CD1c-positive myeloid dendritic cell (primary cell): ENCODE results near the gene MAD2L1BP.

ENCODE experiments used
- DNase-seq: peaks from one replicate; pipeline ENCODE4 v3.0.0-alpha.2; 2016; ENCODE audit errors: extremely low spot score

Gene MAD2L1BP

GRCh38 chr6:43666196-43666920 is 30.7 kb downstream of the MAD2L1BP start:
- no peak for DNase-seq

- DNase-seq, result peak; percentile 81
Observed at GRCh38 chr6:43667245-43668150, 31.9 kb downstream of the MAD2L1BP start.

DNA sequence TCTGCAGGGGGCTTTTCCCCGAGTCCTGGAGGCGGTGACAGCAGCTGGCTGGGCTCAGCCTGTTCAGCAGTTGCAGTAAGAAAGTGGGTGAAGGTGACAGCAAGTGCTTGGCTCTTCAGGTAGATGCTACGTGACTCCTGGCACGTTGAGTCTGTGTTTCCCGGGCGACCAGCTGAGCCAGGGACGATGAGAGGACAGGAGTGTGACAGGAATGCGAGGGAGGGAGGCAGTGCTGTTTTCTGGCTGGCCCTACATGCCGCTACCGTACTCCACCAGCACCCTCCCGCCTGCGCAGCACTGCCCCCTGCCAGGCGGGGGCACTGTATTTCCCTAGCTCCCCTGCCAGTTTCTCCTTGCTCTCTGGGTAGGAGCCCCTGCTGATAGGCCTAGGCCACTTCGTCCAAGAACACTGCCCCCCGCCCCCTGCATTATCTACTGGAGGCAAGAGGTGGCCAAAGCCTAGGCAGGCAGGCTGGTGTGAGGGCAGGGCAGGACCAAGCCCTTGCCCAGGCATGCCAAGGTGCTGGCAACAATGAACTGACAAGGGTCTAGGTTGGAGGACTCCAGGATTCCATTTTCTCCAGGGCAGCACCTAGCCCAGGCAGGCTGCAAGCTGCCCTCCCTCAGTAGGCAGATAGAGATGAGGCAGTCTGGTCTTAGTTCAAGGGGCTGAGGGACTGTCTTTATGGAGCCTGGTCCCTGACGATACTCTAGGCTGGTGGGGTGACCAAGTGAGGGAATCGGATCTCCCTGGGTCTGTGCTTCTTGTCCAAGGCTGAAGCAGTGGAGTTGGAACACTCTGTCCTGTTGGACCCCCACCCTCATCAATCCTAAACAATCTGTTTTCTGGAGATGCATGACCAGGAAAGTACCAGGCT is 32.8 kb downstream of the MAD2L1BP start:
- DNase-seq, result peak; percentile 44

- peak; percentile 9 for DNase-seq
Observed at GRCh38 chr6:43669050-43669921, 33.6 kb downstream of the MAD2L1BP start.

- DNase-seq, result peak; percentile 35
Observed at GRCh38 chr6:43669922-43670622, 34.4 kb downstream of the MAD2L1BP start.

DNA sequence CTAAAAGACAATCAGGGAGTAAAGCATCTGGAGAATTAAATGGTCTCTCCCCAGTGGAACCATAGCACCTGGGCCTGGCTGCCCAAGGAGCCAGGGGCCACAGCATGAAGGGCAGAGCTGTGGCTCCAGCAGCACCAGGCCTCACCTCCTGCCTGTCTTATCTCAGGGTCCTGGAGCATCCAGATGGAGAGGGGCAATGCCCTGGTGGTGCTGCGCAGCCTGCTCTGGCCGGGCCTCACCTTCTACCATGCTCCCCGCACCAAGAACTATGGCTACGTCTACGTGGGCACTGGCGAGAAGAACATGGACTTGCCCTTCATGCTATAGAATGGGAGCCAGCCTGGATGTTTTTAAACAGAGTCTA is 35.0 kb downstream of the MAD2L1BP start:
- DNase-seq, result no peak

DNA sequence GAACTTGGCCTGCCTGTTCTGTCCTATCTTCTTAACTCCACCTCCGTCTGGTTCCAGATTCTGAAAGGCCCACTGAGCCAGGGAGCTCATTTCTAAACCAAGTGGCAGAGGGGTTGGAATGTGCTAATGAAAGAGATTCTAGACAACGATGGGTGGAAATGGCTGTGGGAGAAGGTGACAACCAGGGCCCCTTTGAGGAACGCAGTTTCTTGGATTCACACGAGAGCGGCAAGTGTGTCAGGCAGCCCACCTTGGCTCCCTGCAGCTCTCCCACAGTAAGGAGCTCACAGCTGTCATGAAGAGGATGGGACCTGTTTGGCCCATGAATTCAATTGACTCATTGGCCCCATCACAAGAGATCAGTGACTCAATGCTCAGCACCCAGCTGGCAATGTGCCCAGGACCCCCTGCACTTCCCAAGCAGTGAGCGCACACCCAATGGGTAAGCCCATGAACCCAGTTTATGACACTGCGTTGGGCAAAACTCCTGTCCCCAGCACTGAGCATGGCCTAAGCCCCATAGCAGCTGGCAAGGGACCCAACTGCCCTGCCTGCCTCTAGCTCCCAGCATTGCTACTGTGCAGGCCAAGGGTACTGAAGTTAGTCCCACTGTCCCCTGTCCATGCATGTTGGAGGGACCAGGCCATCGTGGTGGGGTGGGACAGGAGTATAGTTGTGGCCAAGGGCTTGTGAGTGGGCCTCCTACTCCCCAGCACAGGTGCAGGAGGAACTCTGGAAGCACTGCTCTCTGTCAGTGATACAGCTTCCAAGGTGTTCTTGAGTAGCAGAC is 35.6 kb downstream of the MAD2L1BP start:
- no peak for DNase-seq

GRCh38 chr6:43671801-43672690 is 36.4 kb downstream of the MAD2L1BP start:
- no peak for DNase-seq

DNA sequence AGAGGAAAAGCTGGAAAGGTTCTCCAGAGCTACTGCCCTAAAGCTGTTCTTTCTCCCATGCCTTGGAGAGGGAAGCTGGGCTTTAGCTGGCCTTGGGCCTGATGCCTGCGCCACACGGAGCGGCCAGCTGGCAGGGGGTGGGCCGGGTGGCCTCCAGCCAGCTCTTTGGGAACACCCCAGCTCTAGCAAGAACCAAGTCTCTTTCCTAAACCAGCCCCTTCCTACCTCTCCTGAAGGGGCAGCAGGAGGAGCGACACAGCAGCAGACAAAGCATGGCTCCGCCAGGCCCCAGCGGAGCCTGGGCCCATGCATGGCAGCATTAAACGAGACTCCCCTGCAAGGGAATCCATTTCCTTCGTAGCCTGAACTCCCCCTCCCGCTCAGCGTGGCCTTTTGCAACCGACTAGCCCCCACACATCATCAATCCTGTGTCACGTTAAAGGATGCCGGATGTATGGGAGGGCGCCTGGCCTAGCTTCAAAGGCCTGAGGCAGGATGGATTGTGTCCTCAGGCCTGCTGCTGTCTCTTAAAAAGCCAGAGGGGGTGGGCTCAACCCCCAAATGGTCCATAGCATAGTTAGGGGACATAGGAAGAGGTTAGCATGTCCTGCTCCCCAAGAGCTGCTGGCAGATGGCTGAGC is 37.9 kb downstream of the MAD2L1BP start:
- DNase-seq, result no peak

GRCh38 chr6:43674291-43674690 is 38.7 kb downstream of the MAD2L1BP start:
- DNase-seq, result no peak

DNA sequence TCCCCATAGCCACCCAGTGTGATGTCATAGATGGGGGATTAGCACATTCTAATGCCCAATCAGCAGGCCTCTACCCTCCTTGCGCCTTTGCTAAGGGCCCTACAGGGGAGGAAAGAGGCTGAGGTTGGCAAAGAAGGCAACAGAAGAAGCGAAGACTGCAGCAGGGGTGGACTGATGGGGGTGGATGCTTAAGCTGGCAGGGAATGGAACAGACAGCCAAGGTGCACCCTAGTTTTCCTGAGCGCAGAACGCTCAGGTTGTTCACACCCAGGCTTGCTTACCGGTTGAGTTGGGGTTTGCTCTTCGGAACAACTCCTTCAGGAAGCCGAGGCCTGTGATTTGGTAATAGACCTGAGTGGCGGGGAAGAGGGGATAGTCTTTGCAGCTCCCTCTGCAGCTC is 39.3 kb downstream of the MAD2L1BP start:
- no peak for DNase-seq

DNA sequence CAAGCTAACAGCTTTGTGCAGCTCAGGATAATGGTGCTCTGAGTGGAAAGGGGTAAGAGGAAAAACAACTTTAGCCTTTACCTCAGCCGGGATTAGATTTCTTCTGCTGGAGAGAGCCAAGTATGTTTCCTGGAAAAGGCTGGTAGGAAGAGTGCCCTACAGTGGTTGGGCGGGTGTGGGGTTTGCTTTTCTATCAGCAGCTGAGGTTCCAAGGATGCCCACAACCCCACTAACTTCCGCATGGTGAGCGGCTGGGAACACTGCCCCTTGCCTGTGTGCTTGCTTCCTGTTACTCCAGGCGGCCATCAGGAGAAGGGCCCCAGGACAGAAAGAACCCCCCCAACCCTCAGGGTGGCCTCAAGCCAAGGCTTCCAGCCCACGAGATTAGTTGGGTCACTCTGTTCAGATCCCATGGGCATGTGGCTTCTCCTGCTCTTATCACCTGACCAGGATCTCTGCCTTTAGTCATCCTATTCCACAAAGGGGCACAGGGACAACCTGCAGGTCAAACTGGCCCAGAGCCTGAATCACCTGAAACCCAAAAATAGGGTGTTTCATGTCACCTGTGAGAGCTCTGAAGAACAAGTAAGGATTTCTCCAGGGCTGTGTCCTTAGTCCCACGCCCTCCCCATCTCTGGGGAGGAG is 41.4 kb downstream of the MAD2L1BP start:
- no peak for DNase-seq

- DNase-seq, result no peak
Observed at GRCh38 chr6:43677759-43678158, 42.1 kb downstream of the MAD2L1BP start.

- DNase-seq, result no peak
Observed at GRCh38 chr6:43678341-43678740, 42.7 kb downstream of the MAD2L1BP start.

DNA sequence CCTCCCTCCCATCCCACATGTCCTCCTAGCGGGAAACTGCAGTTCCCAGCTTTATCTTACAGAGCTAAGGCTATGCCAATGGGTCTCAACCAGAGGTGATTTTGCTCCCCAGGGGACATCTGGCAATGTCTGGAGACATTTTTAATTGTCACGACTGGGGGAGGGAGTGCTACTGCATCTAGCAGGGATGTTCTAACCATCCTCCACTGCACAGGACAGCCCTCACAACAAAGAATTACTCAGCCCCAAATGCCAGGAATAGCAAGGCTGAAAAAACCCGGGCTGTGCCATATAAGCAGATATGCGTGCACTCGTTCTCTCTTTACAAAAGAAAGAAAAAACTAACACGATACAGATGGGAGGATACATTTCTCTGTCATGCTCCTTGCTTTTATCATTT is 43.4 kb downstream of the MAD2L1BP start:
- no peak for DNase-seq

GRCh38 chr6:43680308-43681200 is 44.9 kb downstream of the MAD2L1BP start:
- no peak for DNase-seq

DNA sequence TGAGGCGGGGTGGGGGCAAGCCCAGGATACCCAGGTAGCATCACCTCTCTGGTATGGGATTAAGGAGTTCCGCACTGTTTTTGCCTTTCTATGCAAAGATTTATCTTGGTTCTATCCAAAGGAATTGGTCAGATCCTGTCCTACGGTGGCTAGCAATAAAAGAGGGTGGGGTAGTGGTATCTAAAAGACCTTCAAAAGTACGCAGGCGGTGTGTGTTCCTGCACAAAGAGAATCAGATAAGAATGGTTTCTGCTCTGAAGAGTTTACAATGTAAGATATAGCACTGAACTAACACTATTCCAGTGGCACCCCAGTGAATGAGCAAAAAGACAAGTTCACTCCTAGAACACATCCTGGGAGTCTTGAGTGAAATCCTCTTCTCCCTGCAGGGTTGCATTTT is 45.7 kb downstream of the MAD2L1BP start:
- no peak for DNase-seq
